GM23338 (cell line): ENCODE measurements around the gene ZNF426. TPM values are rescaled to one million over a fixed set of nuclear protein-coding genes. Genes with fewer than 3 reads are reported as not detected.

Source experiments
- ATAC-seq: fragments of 200-7000 bp; cut with Tn5 transposase; 3 replicates; pipeline ENCODE4 v1.9.1; 2020
- DNase-seq: peaks from one replicate; pipeline ENCODE4 v3.0.0-alpha.2; 2015; ENCODE audit warnings: low spot score
- H2AFZ ChIP-seq: fragments of 200-600 bp; sonication (generic); 2 replicates; pipeline ENCODE4 v1.8.0; 2016; ENCODE audit warnings: antibody characterized with exemption, mild to moderate bottlenecking, moderate library complexity
- H3F3A ChIP-seq: fragments of 200-600 bp; sonication (generic); replicated peaks from 2 replicates; pipeline ENCODE4 v1.8.0; 2017; ENCODE audit warnings: antibody characterized with exemption, mixed run types, low read depth
- H3K27ac ChIP-seq: fragments of 200-600 bp; sonication (generic); 2 replicates; pipeline ENCODE4 v1.6.1; 2016; ENCODE audit warnings: low read depth
- H3K27me3 ChIP-seq: fragments of 200-600 bp; sonication (generic); 2 replicates; pipeline ENCODE4 v1.8.0; 2016; ENCODE audit warnings: mild to moderate bottlenecking, mixed run types, moderate library complexity; ENCODE audit not compliant: insufficient read depth
- H3K36me3 ChIP-seq: fragments of 200-600 bp; sonication (generic); 2 replicates; pipeline ENCODE4 v1.8.0; 2016; ENCODE audit warnings: mild to moderate bottlenecking; ENCODE audit not compliant: insufficient read depth
- H3K4me1 ChIP-seq: fragments of 200-600 bp; sonication (generic); 2 replicates; pipeline ENCODE4 v1.8.0; 2016; ENCODE audit warnings: mild to moderate bottlenecking, moderate library complexity; ENCODE audit not compliant: insufficient read depth
- H3K4me2 ChIP-seq: fragments of 200-600 bp; sonication (generic); 2 replicates; pipeline ENCODE4 v1.7.1; 2017; ENCODE audit warnings: mixed run types
- H3K4me3 ChIP-seq: fragments of 200-600 bp; sonication (generic); 2 replicates; pipeline ENCODE4 v1.6.1; 2016; ENCODE audit warnings: mixed run types
- H3K79me2 ChIP-seq: fragments of 200-600 bp; sonication (generic); replicated peaks from 2 replicates; pipeline ENCODE4 v1.8.0; 2017; ENCODE audit warnings: mild to moderate bottlenecking; ENCODE audit not compliant: insufficient read depth
- H3K9me2 ChIP-seq: fragments of 200-600 bp; sonication (generic); 2 replicates; pipeline ENCODE4 v1.8.0; 2017; ENCODE audit not compliant: insufficient read depth
- H4K20me1 ChIP-seq: fragments of 200-600 bp; sonication (generic); replicated peaks from 2 replicates; pipeline ENCODE4 v1.8.0; 2017; ENCODE audit warnings: mild to moderate bottlenecking; ENCODE audit not compliant: insufficient read depth
- H3K27ac Mint-ChIP-seq: 2 replicates; pipeline ENCODE4 v1.8.0; 2020; ENCODE audit warnings: inconsistent platforms, mild to moderate bottlenecking, moderate library complexity, mixed read lengths
- H3K27me3 Mint-ChIP-seq: 3 replicates; pipeline ENCODE4 v1.8.0; 2022; ENCODE audit warnings: low read depth, mild to moderate bottlenecking, moderate library complexity, mixed read lengths, inconsistent platforms; ENCODE audit not compliant: insufficient read depth, poor library complexity
- H3K36me3 Mint-ChIP-seq: 3 replicates; pipeline ENCODE4 v1.8.0; 2021; ENCODE audit warnings: low read depth, mild to moderate bottlenecking, inconsistent platforms, moderate library complexity, mixed read lengths
- H3K4me1 Mint-ChIP-seq: 3 replicates; pipeline ENCODE4 v1.8.0; 2020; ENCODE audit warnings: mild to moderate bottlenecking, inconsistent platforms, mixed read lengths
- H3K4me3 Mint-ChIP-seq: 3 replicates; pipeline ENCODE4 v1.8.0; 2021; ENCODE audit warnings: moderate library complexity, mild to moderate bottlenecking, inconsistent platforms, mixed read lengths
- H3K9me3 Mint-ChIP-seq: 3 replicates; pipeline ENCODE4 v1.8.0; 2020; ENCODE audit warnings: moderate library complexity, mild to moderate bottlenecking, inconsistent platforms, mixed read lengths
- CREB1 ChIP-seq: fragments of 250-450 bp; sonication (Bioruptor Pico); IDR thresholded peaks from 2 replicates; pipeline ENCODE4 v1.5.0; 2020; ENCODE audit warnings: low read depth, mild to moderate bottlenecking, moderate library complexity
- CTCF ChIP-seq, 2 experiments: fragments of 200-600 bp in 1 of 2; sonication (generic) in 1 of 2; conservative IDR thresholded peaks; 2 replicates each; pipeline versions ENCODE4 v1.5.1 to v1.6.1; 2016 to 2017; ENCODE audit warnings: antibody characterized with exemption in 2 of 2, low read depth in 2 of 2, mild to moderate bottlenecking in 2 of 2, moderate library complexity in 1 of 2
- ETS1 ChIP-seq: IDR thresholded peaks from 2 replicates; pipeline ENCODE4 v1.6.1; 2016; ENCODE audit warnings: antibody characterized with exemption
- EZH2 ChIP-seq: fragments of 200-600 bp; sonication (generic); IDR thresholded peaks from one replicate; pipeline ENCODE4 v1.8.0; 2017; ENCODE audit warnings: antibody characterized with exemption, mild to moderate bottlenecking, low read depth; ENCODE audit not compliant: unreplicated experiment
- EZH2phosphoT487 ChIP-seq: fragments of 200-600 bp; sonication (generic); IDR thresholded peaks from one replicate; pipeline ENCODE4 v1.8.1; 2018; ENCODE audit warnings: antibody characterized with exemption; ENCODE audit not compliant: unreplicated experiment
- JUNB ChIP-seq: IDR thresholded peaks from one replicate; pipeline ENCODE4 v1.6.1; 2016; ENCODE audit warnings: antibody characterized with exemption; ENCODE audit not compliant: unreplicated experiment
- NANOG ChIP-seq: IDR thresholded peaks from 2 replicates; pipeline ENCODE4 v1.6.1; 2016; ENCODE audit warnings: antibody characterized with exemption, borderline replicate concordance
- POLR2AphosphoS5 ChIP-seq: IDR thresholded peaks from 2 replicates; pipeline ENCODE4 v1.6.1; 2016; ENCODE audit warnings: antibody characterized with exemption, low read depth
- STAT1 ChIP-seq: IDR thresholded peaks from one replicate; pipeline ENCODE4 v1.6.1; 2016; ENCODE audit warnings: antibody characterized with exemption; ENCODE audit not compliant: unreplicated experiment
- ZNF114 ChIP-seq: fragments of 250-450 bp; sonication (Bioruptor Pico); IDR thresholded peaks from 2 replicates; pipeline ENCODE4 v1.5.0; 2020; ENCODE audit warnings: mild to moderate bottlenecking, moderate library complexity
- ZNF331 ChIP-seq: fragments of 250-450 bp; sonication (Bioruptor Pico); IDR thresholded peaks from 2 replicates; pipeline ENCODE4 v1.5.0; 2020; ENCODE audit warnings: low read depth, mild to moderate bottlenecking, moderate library complexity
- ZNF462 ChIP-seq: fragments of 250-450 bp; sonication (Bioruptor Pico); IDR thresholded peaks from 2 replicates; pipeline ENCODE4 v1.5.0; 2020; ENCODE audit warnings: mild to moderate bottlenecking, moderate library complexity
- polyA plus RNA-seq: library from polyadenylated mRNA; unstranded; fragments of >200 nt; fragmentation: Nextera tagmentation; extraction: Ambion mirVana; gene quantifications from 2 replicates; pipeline ENCODE4 v1.2.1, GENCODE V29; 2016
- total RNA-seq: library from RNA; depleted of rRNA; stranded (reverse); fragments of >200 nt; shearing (Covaris generic); gene quantifications from 2 replicates; pipeline ENCODE4 v1.2.3, GENCODE V29; 2014
- TF ChIP-seq, protein P1 (sequence below): IDR thresholded peaks from one replicate; pipeline ENCODE4 v1.6.1; 2018; ENCODE audit warnings: antibody characterized with exemption; ENCODE audit not compliant: unreplicated experiment

The ZNF426 gene
- total and polyA plus RNA-seq, 2 experiments from 2014 or later, result 11.0 to 22.7 TPM

GRCh38 chr19:9547870-9548269 is 9.4 kb upstream of the ZNF426 start:
- Histone ChIP-seq H3K4me3 (no peak overlapping the region), H3K79me2 (no peaks in the 10 kb centered on the region), H2AFZ (no peak overlapping the region), H4K20me1 (no peaks in the 10 kb centered on the region), H3K4me2 (no peak overlapping the region), H3K9me2 (no peaks in the 10 kb centered on the region), H3K27me3 (no peaks in the 10 kb centered on the region), H3K4me1 (no peaks in the 10 kb centered on the region), H3K36me3 (no peaks in the 10 kb centered on the region; the same call in 1 of the 2 replicates), H3K27ac (no peak overlapping the region), H3F3A (no peaks in the 10 kb centered on the region)
- Mint-ChIP-seq H3K9me3 (peaks cover 39% of the 10 kb centered on the region), H3K27ac (no peak overlapping the region), H3K36me3 (peaks cover 8% of the 10 kb centered on the region), H3K4me3 (no peak overlapping the region), H3K4me1 (no peaks in the 10 kb centered on the region), H3K27me3 (peaks cover 4% of the 10 kb centered on the region)
- ATAC-seq (no peak), DNase-seq (no peak)
- TF ChIP-seq, protein P1, sequence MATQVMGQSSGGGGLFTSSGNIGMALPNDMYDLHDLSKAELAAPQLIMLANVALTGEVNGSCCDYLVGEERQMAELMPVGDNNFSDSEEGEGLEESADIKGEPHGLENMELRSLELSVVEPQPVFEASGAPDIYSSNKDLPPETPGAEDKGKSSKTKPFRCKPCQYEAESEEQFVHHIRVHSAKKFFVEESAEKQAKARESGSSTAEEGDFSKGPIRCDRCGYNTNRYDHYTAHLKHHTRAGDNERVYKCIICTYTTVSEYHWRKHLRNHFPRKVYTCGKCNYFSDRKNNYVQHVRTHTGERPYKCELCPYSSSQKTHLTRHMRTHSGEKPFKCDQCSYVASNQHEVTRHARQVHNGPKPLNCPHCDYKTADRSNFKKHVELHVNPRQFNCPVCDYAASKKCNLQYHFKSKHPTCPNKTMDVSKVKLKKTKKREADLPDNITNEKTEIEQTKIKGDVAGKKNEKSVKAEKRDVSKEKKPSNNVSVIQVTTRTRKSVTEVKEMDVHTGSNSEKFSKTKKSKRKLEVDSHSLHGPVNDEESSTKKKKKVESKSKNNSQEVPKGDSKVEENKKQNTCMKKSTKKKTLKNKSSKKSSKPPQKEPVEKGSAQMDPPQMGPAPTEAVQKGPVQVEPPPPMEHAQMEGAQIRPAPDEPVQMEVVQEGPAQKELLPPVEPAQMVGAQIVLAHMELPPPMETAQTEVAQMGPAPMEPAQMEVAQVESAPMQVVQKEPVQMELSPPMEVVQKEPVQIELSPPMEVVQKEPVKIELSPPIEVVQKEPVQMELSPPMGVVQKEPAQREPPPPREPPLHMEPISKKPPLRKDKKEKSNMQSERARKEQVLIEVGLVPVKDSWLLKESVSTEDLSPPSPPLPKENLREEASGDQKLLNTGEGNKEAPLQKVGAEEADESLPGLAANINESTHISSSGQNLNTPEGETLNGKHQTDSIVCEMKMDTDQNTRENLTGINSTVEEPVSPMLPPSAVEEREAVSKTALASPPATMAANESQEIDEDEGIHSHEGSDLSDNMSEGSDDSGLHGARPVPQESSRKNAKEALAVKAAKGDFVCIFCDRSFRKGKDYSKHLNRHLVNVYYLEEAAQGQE, result no peak
- no peak for TF ChIP-seq EZH2
- no peak for TF ChIP-seq JUNB
- TF ChIP-seq CREB1 (CRISPR knock-in tag), result no peak
- no peak for TF ChIP-seq CTCF (conservative IDR thresholded peaks at IDR 0.05; ENCODE audit: low read depth in 2 of 2)
- TF ChIP-seq EZH2phosphoT487, result no peak
- TF ChIP-seq POLR2AphosphoS5, result no peak
- no peak for TF ChIP-seq ZNF114
- TF ChIP-seq ZNF331 (CRISPR knock-in tag), result no peak
- TF ChIP-seq ETS1, result no peak
- TF ChIP-seq STAT1, result no peak
- TF ChIP-seq ZNF462 (CRISPR knock-in tag), result no peak
- TF ChIP-seq NANOG, result no peak
